ENCODE results near the gene DTD1.

DTD1 gene

GRCh38 chr20:18793625-18794427 lies 206.0 kb downstream of the DTD1 start:
- peak; percentile 94 for DNase-seq (ENCODE audit: low read depth, low spot score)

- DNase-seq (ENCODE audit: low read depth, low spot score): no peak
These were observed 206.6 kb downstream of the DTD1 start for GRCh38 chr20:18794428-18794787.

DNA sequence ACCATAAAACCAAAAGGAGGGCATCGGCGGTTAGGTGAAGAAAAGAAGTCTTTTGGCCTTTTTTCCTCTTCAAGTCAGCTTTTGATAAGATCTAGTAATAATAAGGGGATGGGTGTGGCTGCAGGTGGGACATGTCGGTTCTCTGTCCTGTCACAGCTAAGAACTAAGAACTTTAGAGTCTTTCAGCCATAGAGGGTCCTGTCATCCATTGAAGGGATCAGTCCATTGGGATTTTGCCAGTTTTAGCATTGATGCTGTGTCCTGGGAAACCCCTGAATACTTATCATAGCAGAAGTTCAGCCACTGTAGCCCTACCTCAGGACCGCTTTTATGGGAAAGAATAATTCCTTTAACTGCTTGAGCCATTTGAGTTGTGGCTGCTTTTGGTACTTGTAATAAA lies 207.5 kb downstream of the DTD1 start:
- no peak for DNase-seq (ENCODE audit: low read depth, low spot score)

- no peak for DNase-seq (ENCODE audit: low read depth, low spot score)
These were observed 208.5 kb downstream of the DTD1 start for GRCh38 chr20:18796282-18796833.

DNA sequence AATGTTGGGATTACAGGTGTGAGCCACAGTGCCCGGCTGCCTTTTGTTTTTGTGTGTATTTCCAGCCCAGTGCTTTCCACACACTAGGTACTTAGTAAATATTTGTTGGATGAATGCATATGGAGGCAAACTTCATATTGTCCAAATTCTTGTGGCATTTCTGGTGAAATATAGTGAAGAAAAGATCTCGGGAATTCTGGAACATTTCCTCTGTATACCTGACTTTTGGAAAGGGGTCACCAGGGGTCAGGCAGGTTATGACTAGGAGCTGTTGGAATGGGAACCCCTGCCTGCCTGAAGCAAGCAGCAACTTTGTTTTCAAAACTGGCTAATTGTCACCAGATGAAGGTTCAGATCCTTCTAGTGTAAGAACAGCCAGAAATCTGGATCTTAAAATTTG lies 213.7 kb downstream of the DTD1 start:
- DNase-seq (ENCODE audit: low read depth, low spot score): no peak

GRCh38 chr20:18802012-18802634 lies 214.3 kb downstream of the DTD1 start:
- no peak for DNase-seq (ENCODE audit: low read depth, low spot score)

GRCh38 chr20:18805881-18806280 lies 218.0 kb downstream of the DTD1 start:
- no peak for DNase-seq (ENCODE audit: low read depth, low spot score)

DNA sequence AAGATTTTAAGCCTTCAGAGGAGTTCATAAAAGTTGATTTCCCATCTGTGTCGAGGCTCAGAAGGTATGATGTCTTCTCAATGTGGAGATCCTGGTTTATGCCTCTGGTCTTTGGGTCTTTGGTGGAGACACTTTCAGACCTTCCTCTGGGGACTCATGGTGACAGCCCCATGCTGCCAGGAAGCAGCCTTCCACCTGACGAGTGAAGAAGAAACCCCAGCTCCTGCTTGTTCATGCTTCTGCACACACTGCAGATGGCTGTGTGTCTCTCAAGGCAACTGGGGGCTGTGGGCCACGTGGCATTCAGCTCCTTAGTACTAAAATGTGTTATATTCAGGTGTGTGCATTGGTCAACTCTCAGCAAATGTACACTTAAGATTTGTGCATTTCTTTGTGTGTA lies 220.9 kb downstream of the DTD1 start:
- DNase-seq (ENCODE audit: low read depth, low spot score): no peak

DNA sequence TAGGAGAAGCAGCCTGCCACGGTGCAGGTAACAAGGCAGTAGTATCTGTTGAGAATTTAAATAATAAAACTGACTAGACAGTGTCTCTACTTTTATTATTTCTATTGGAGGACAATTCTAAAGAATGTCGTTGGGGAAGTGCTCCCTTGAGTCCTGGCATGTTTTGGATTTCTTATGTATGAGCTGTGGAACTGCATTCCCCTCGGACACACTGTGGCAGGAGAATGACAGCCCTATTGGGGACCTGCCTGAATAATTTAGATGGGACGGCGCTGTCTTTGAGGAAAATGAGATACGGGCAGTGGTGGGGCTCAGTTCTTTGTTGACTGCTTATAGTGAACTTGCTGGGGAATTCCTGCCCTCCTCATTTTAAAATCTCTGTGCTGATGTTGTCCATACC lies 223.3 kb downstream of the DTD1 start:
- DNase-seq (ENCODE audit: low read depth, low spot score): no peak

DNA sequence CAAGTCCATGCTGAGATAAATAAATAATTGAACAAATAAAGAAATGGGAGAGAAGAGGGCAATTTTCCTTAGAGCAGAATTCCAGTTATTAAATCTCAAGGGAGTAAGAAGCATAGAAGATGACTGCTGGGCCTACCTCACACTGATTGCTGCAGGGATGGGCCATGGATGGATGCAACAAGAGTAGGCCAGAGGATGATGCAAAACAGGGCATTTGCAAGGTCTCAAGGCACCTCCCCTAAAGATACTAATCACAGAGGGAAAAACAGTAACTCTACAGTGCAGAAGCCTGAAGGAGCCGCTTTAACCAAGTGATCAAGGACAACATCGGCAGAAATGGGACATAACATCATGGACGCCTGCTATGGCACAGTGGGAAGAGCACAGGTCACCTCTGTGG lies 224.1 kb downstream of the DTD1 start:
- DNase-seq (ENCODE audit: low read depth, low spot score): no peak

GRCh38 chr20:18813483-18813882 lies 225.6 kb downstream of the DTD1 start, which contains the start of gene SCP2D1:
Gene SCP2D1, plus strand, starts transcription at chr20:18813783. Its CDS starts 33 bp downstream, at chr20:18813816.
- no peak for DNase-seq (ENCODE audit: low read depth, low spot score)

DNA sequence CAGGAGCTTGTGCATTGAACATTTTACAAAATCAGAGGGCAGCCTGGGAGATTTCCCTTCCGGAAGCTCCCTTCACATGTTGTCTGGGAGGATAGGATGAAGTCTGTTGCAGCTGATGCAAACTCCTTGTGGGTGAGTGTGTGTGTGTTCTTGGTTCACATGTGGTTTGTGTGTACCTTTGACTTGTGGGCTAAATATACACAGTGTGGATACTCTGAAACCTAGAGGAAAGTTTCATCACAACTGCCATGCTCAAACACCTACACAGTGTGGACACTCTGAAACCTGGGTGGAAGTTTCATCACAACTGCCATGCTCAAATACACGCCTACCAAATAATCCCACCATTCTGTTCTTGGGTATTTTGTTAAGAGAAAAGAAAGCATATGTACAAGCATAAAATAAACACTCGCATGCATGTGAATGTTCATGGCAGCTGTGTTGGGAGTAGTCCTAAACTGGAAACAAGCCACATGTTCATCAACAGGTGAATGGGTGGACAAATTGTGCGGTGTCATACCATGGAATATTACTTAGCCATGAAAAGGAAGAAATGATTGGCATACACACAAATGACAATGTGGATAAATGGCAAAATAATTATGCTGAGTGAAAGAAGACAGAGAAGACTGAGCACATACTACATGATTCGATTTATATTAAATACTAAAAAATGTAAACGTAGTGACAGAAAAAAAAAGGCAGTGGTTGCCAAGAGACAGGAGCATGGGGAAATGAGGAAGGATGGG lies 227.5 kb downstream of the DTD1 start:
- no peak for DNase-seq (ENCODE audit: low read depth, low spot score)

Data from astrocyte of the hippocampus (primary cell).